NT2/D1 (cell line): Measurements from ENCODE around the gene BMERB1.

Experiments used
- DNase-seq: peaks from one replicate; pipeline ENCODE4 v3.0.0-alpha.2; 2011; ENCODE audit warnings: low read depth, low spot score
- H3K27me3 ChIP-seq: 2 replicates; pipeline ENCODE4 v1.6.0; 2011; ENCODE audit warnings: mild to moderate bottlenecking; ENCODE audit not compliant: insufficient read length, insufficient read depth
- H3K36me3 ChIP-seq: 2 replicates; pipeline ENCODE4 v1.6.1; 2011; ENCODE audit warnings: mild to moderate bottlenecking, low read length, mixed read lengths; ENCODE audit not compliant: insufficient read depth, insufficient read length
- H3K4me1 ChIP-seq: 2 replicates; pipeline ENCODE4 v1.5.1; 2011; ENCODE audit not compliant: insufficient read depth, insufficient read length
- H3K4me3 ChIP-seq: 2 replicates; pipeline ENCODE4 v1.5.1; 2011; ENCODE audit warnings: low read depth; ENCODE audit not compliant: insufficient read length
- H3K9ac ChIP-seq: 2 replicates; pipeline ENCODE4 v1.6.0; 2011; ENCODE audit warnings: low read depth; ENCODE audit not compliant: insufficient read length
- H3K9me3 ChIP-seq: 2 replicates; pipeline ENCODE4 v1.5.1; 2011; ENCODE audit warnings: mild to moderate bottlenecking, low read length; ENCODE audit not compliant: insufficient read depth
- SUZ12 ChIP-seq: IDR thresholded peaks from 2 replicates; pipeline ENCODE4 v1.6.1; 2011; ENCODE audit not compliant: insufficient read length, insufficient read depth; ENCODE audit errors: extremely low read depth
- YY1 ChIP-seq: IDR thresholded peaks from 2 replicates; pipeline ENCODE4 v1.6.1; 2011; ENCODE audit not compliant: insufficient read length, insufficient read depth
- ZNF274 ChIP-seq: IDR thresholded peaks from 2 replicates; pipeline ENCODE4 v1.6.1; 2011; ENCODE audit warnings: mild to moderate bottlenecking, low read depth, low read length

Gene BMERB1

GRCh38 chr16:15515992-15516391, 81.6 kb downstream of the BMERB1 start:
- Histone ChIP-seq H3K9ac (no peak overlapping the region), H3K9me3 (no peaks in the 10 kb centered on the region)

GRCh38 chr16:15516609-15517008, 82.2 kb downstream of the BMERB1 start:
- H3K36me3 ChIP-seq, result no peaks in the 10 kb centered on the region
- TF ChIP-seq SUZ12 (no peak), ZNF274 (no peak), YY1 (no peak)
- no peaks in the 10 kb centered on the region for H3K9me3 ChIP-seq
- H3K27me3 ChIP-seq, result no peaks in the 10 kb centered on the region
- no peak for DNase-seq
- H3K9ac ChIP-seq, result no peak overlapping the region
- H3K4me3 ChIP-seq, result no peak overlapping the region
- H3K4me1 ChIP-seq, result peaks cover 3% of the 10 kb centered on the region

More at GRCh38 chr16:15515992-15516391, 81.6 kb downstream of the BMERB1 start:
- peaks cover 6% of the 10 kb centered on the region for H3K4me1 ChIP-seq
- no peak overlapping the region for H3K4me3 ChIP-seq
- no peak for DNase-seq
- H3K27me3 ChIP-seq, result no peaks in the 10 kb centered on the region
- TF ChIP-seq ZNF274 (no peak), YY1 (no peak), SUZ12 (no peak)
- no peaks in the 10 kb centered on the region for H3K36me3 ChIP-seq

- no peak overlapping the region for H3K9ac ChIP-seq
- no peak for DNase-seq
- H3K36me3 ChIP-seq, result no peaks in the 10 kb centered on the region
- no peaks in the 10 kb centered on the region for H3K27me3 ChIP-seq
- no peak overlapping the region for H3K4me3 ChIP-seq
- TF ChIP-seq ZNF274, result no peak
- no peak for TF ChIP-seq SUZ12
- no peak for TF ChIP-seq YY1
- no peaks in the 10 kb centered on the region for H3K9me3 ChIP-seq
- H3K4me1 ChIP-seq, result peaks cover 3% of the 10 kb centered on the region
Measured at GRCh38 chr16:15517743-15518377, 83.5 kb downstream of the BMERB1 start.

- TF ChIP-seq ZNF274 (no peak), YY1 (no peak), SUZ12 (no peak)
- no peak for DNase-seq
Measured at GRCh38 chr16:15518381-15519351, 84.3 kb downstream of the BMERB1 start.

GRCh38 chr16:15519790-15520189, 85.4 kb downstream of the BMERB1 start:
- Histone ChIP-seq H3K4me3 (no peak overlapping the region), H3K36me3 (no peaks in the 10 kb centered on the region), H3K9ac (no peak overlapping the region), H3K9me3 (no peaks in the 10 kb centered on the region), H3K27me3 (no peaks in the 10 kb centered on the region), H3K4me1 (peaks cover 3% of the 10 kb centered on the region)
- DNase-seq, result no peak
- TF ChIP-seq YY1 (no peak), ZNF274 (no peak), SUZ12 (no peak)

More at GRCh38 chr16:15518381-15519351, 84.3 kb downstream of the BMERB1 start:
- Histone ChIP-seq H3K4me3 (no peak overlapping the region), H3K27me3 (no peaks in the 10 kb centered on the region), H3K9me3 (no peaks in the 10 kb centered on the region), H3K4me1 (peaks cover 3% of the 10 kb centered on the region), H3K36me3 (no peaks in the 10 kb centered on the region), H3K9ac (no peak overlapping the region)

GRCh38 chr16:15521390-15521757, 87.0 kb downstream of the BMERB1 start:
- H3K4me3 ChIP-seq, result no peak overlapping the region
- TF ChIP-seq ZNF274 (no peak), YY1 (no peak), SUZ12 (no peak)
- H3K4me1 ChIP-seq, result peaks cover 3% of the 10 kb centered on the region
- no peak overlapping the region for H3K9ac ChIP-seq
- no peaks in the 10 kb centered on the region for H3K36me3 ChIP-seq
- H3K27me3 ChIP-seq, result no peaks in the 10 kb centered on the region
- DNase-seq, result no peak
- no peaks in the 10 kb centered on the region for H3K9me3 ChIP-seq

GRCh38 chr16:15521758-15522509, 87.5 kb downstream of the BMERB1 start:
- Histone ChIP-seq H3K9ac (no peak overlapping the region), H3K27me3 (no peaks in the 10 kb centered on the region), H3K9me3 (no peaks in the 10 kb centered on the region), H3K4me1 (peaks cover 3% of the 10 kb centered on the region), H3K4me3 (no peak overlapping the region), H3K36me3 (no peaks in the 10 kb centered on the region)
- DNase-seq, result no peak
- TF ChIP-seq SUZ12, result no peak
- no peak for TF ChIP-seq ZNF274
- no peak for TF ChIP-seq YY1
